Trophoblast cell (in vitro differentiated cells and primary cell): Measurements from ENCODE around the gene HOXA9.
A peak's percentile ranks its signal among the peaks of the same experiment; 100 is the strongest.

Experiments
- DNase-seq, 2 donors: peaks; one replicate each; pipeline ENCODE4 v3.0.0-alpha.2; 2016
- H2AFZ ChIP-seq: 2 replicates; pipeline ENCODE4 v1.6.1; 2013; ENCODE audit warnings: low read length, moderate library complexity, mild to moderate bottlenecking; ENCODE audit not compliant: insufficient read depth, poor library complexity
- H2AK5ac ChIP-seq: 2 replicates; pipeline ENCODE4 v1.6.1; 2013; ENCODE audit warnings: mild to moderate bottlenecking, low read length
- H2BK120ac ChIP-seq: 2 replicates; pipeline ENCODE4 v1.6.1; 2013; ENCODE audit warnings: low read length, mild to moderate bottlenecking, moderate library complexity; ENCODE audit not compliant: insufficient read depth, poor library complexity
- H2BK12ac ChIP-seq: 2 replicates; pipeline ENCODE4 v1.6.1; 2013; ENCODE audit warnings: mild to moderate bottlenecking, low read length, moderate library complexity
- H2BK5ac ChIP-seq: 2 replicates; pipeline ENCODE4 v1.6.1; 2013; ENCODE audit warnings: low read length, low read depth, moderate library complexity, mild to moderate bottlenecking; ENCODE audit not compliant: poor library complexity
- H3K14ac ChIP-seq: 2 replicates; pipeline ENCODE4 v1.6.1; 2013; ENCODE audit warnings: mild to moderate bottlenecking, low read length
- H3K18ac ChIP-seq: 2 replicates; pipeline ENCODE4 v1.6.1; 2013; ENCODE audit warnings: mild to moderate bottlenecking, low read length
- H3K23ac ChIP-seq: 2 replicates; pipeline ENCODE4 v1.6.1; 2013; ENCODE audit warnings: low read length
- H3K27ac ChIP-seq: 2 replicates; pipeline ENCODE4 v1.5.1; 2013; ENCODE audit warnings: low read depth, mild to moderate bottlenecking, inconsistent platforms, low read length, moderate library complexity
- H3K27me3 ChIP-seq: 2 replicates; pipeline ENCODE4 v1.6.1; 2013; ENCODE audit warnings: inconsistent platforms, mild to moderate bottlenecking, low read length, moderate library complexity; ENCODE audit not compliant: insufficient read depth
- H3K36me3 ChIP-seq, 2 experiments: 1 replicate in 1 of 2; 2 replicates in 1 of 2; pipeline ENCODE4 v1.6.1; 2013; ENCODE audit warnings: low read length in 2 of 2, mild to moderate bottlenecking in 2 of 2, moderate library complexity in 1 of 2; ENCODE audit not compliant: insufficient read depth in 2 of 2, control insufficient read depth in 1 of 2
- H3K4ac ChIP-seq: 2 replicates; pipeline ENCODE4 v1.6.1; 2013; ENCODE audit warnings: low read depth, mild to moderate bottlenecking, low read length, moderate library complexity
- H3K4me1 ChIP-seq, 2 experiments: 1 replicate in 1 of 2; 2 replicates in 1 of 2; pipeline ENCODE4 v1.6.1; 2013; ENCODE audit warnings: low read length in 2 of 2, mild to moderate bottlenecking in 2 of 2, moderate library complexity in 1 of 2; ENCODE audit not compliant: insufficient read depth in 2 of 2, control insufficient read depth in 1 of 2
- H3K4me2 ChIP-seq: 2 replicates; pipeline ENCODE4 v1.6.1; 2013; ENCODE audit warnings: inconsistent platforms, mild to moderate bottlenecking, low read length, moderate library complexity
- H3K4me3 ChIP-seq: 2 replicates; pipeline ENCODE4 v1.5.1; 2013; ENCODE audit warnings: mild to moderate bottlenecking, low read depth, low read length, inconsistent platforms
- H3K79me1 ChIP-seq: one replicate; pipeline ENCODE4 v1.6.1; 2013; ENCODE audit warnings: low read length
- H3K79me2 ChIP-seq: 2 replicates; pipeline ENCODE4 v1.6.1; 2013; ENCODE audit warnings: low read length, mild to moderate bottlenecking; ENCODE audit not compliant: control insufficient read depth, insufficient read depth, poor library complexity
- H3K9ac ChIP-seq: 2 replicates; pipeline ENCODE4 v1.6.1; 2013; ENCODE audit warnings: mild to moderate bottlenecking, low read length
- H3K9me3 ChIP-seq: 2 replicates; pipeline ENCODE4 v1.6.1; 2013; ENCODE audit warnings: low read depth, mild to moderate bottlenecking, control low read depth, inconsistent platforms, low read length; ENCODE audit not compliant: insufficient read depth
- H4K12ac ChIP-seq: 2 replicates; pipeline ENCODE4 v1.6.1; 2013; ENCODE audit warnings: low read depth, mild to moderate bottlenecking, low read length, moderate library complexity
- H4K8ac ChIP-seq: 2 replicates; pipeline ENCODE4 v1.6.1; 2013; ENCODE audit warnings: low read depth, mild to moderate bottlenecking, low read length, moderate library complexity
- H4K91ac ChIP-seq: one replicate; pipeline ENCODE4 v1.6.1; 2013; ENCODE audit warnings: low read depth, mild to moderate bottlenecking, low read length, moderate library complexity
- WGBS: extraction: QIAGEN DNeasy Blood & Tissue Kit; methylation state at CpG from one replicate; pipeline ENCODE4 v1.1.7; 2013; ENCODE audit warnings: missing lambda C conversion rate; ENCODE audit not compliant: insufficient read length, insufficient coverage; ENCODE audit errors: extremely low coverage; 5-methylcytosine and 5-hydroxymethylcytosine counted together

Gene HOXA9

GRCh38 chr7:27171637-27172314 is 6.4 kb upstream of the HOXA9 start:
- no peaks in the 10 kb centered on the region for H3K36me3 ChIP-seq

GRCh38 chr7:27171325-27171636 is 5.9 kb upstream of the HOXA9 start:
- no peak overlapping the region for H4K91ac ChIP-seq
- H3K4ac ChIP-seq, result no peak overlapping the region
- H3K79me1 ChIP-seq, result no peaks in the 10 kb centered on the region
- H3K14ac ChIP-seq, result no peak overlapping the region
- H2BK12ac ChIP-seq, result no peak overlapping the region
- peaks cover 6 to 20% of the 10 kb centered on the region in 2 experiments for H3K4me1 ChIP-seq
- H2AK5ac ChIP-seq, result no peak overlapping the region
- no peak overlapping the region for H3K4me3 ChIP-seq
- no peak overlapping the region for H4K12ac ChIP-seq
- no peak overlapping the region for H4K8ac ChIP-seq
- H2AFZ ChIP-seq, result no peak overlapping the region
- H3K18ac ChIP-seq, result no peak overlapping the region
- H3K36me3 ChIP-seq, result no peaks in the 10 kb centered on the region
- no peak overlapping the region for H3K4me2 ChIP-seq
- H3K9me3 ChIP-seq, result peaks cover 48% of the 10 kb centered on the region
- no peak overlapping the region for H3K23ac ChIP-seq
- H3K27me3 ChIP-seq, result peaks cover 91% of the 10 kb centered on the region
- no peak for DNase-seq
- no peak overlapping the region for H2BK5ac ChIP-seq
- no peak overlapping the region for H3K27ac ChIP-seq
- H3K9ac ChIP-seq, result no peak overlapping the region
- H2BK120ac ChIP-seq, result no peak overlapping the region
- no peaks in the 10 kb centered on the region for H3K79me2 ChIP-seq
- no CpG with 5 or more reads among the region's 8 CpGs for WGBS

More at GRCh38 chr7:27171637-27172314, 6.4 kb upstream of the HOXA9 start:
- Histone ChIP-seq H2BK12ac (no peak overlapping the region), H2BK5ac (no peak overlapping the region), H3K23ac (no peak overlapping the region), H3K27me3 (peaks cover 89% of the 10 kb centered on the region), H3K9me3 (peaks cover 46% of the 10 kb centered on the region), H3K9ac (no peak overlapping the region), H4K12ac (no peak overlapping the region), H3K4me3 (no peak overlapping the region), H3K14ac (no peak overlapping the region), H2BK120ac (no peak overlapping the region), H3K18ac (no peak overlapping the region), H2AFZ (no peak overlapping the region), H4K91ac (no peak overlapping the region), H3K4ac (no peak overlapping the region), H3K79me1 (no peaks in the 10 kb centered on the region), H3K4me2 (no peak overlapping the region), H4K8ac (no peak overlapping the region), H2AK5ac (no peak overlapping the region), H3K27ac (no peak overlapping the region), H3K4me1 (peaks cover 6 to 20% of the 10 kb centered on the region in 2 experiments), H3K79me2 (no peaks in the 10 kb centered on the region)
- WGBS, result no CpG with 5 or more reads among the region's 30 CpGs
- DNase-seq, result peak in 1 of 2 donors; percentile 34

GRCh38 chr7:27170426-27171324 is 5.3 kb upstream of the HOXA9 start:
- Histone ChIP-seq H3K27me3 (peaks cover 91% of the 10 kb centered on the region), H3K4me1 (peaks cover 6 to 20% of the 10 kb centered on the region in 2 experiments), H4K8ac (no peak overlapping the region), H2BK120ac (no peak overlapping the region), H3K4me2 (no peak overlapping the region), H3K79me1 (no peaks in the 10 kb centered on the region), H3K14ac (no peak overlapping the region), H3K79me2 (no peaks in the 10 kb centered on the region), H2AFZ (no peak overlapping the region), H3K4me3 (no peak overlapping the region), H3K18ac (no peak overlapping the region), H2BK12ac (no peak overlapping the region), H3K9me3 (peaks cover 49% of the 10 kb centered on the region), H2AK5ac (no peak overlapping the region), H3K27ac (no peak overlapping the region), H3K36me3 (no peaks in the 10 kb centered on the region), H2BK5ac (no peak overlapping the region), H3K4ac (no peak overlapping the region), H4K12ac (no peak overlapping the region), H3K23ac (no peak overlapping the region), H4K91ac (no peak overlapping the region), H3K9ac (no peak overlapping the region)
- WGBS, result no CpG with 5 or more reads among the region's 11 CpGs
- no peak for DNase-seq

DNA sequence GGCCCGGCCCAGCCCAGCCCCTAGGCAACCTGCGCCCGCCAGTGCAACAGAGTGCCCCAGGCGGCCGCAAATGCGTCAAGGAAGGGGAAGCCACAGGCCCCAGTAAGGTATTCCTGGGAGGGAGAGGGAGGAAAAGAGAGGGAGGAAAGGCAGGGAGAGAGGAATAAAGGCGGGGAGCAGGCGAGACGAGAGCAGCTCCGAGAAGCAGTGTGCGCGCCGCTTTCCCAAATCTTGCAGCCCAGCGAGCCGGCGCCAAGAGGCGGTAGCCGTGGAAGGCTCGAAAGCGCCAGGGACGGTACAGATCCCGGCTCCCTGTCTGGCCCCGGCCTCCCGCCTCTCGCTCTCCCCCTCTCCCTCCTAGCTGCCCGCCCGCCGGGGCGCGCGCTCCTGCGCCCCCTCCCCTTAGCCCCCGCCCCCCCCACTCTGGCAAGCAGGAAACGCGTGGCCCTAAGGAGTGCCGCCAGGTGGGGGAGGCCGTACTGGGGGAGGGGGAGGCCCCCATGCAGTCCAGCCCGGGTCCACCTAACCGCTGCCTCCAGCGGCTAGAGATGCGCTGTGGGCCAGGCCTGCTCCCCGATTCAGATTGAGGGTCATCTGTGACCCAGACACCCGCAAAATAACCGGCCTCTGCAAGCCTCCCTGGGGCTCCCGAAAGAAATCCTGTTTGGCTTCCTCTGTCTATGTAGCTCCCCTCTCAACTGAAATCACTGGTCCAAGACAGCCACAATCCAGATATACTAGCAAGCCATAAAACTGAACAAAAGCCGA is 4.5 kb upstream of the HOXA9 start:
- H3K36me3 ChIP-seq, result no peaks in the 10 kb centered on the region
- no peak overlapping the region for H2AK5ac ChIP-seq
- peak overlapping the region; percentile 27 for H3K4me2 ChIP-seq
- H2BK12ac ChIP-seq, result no peak overlapping the region
- H3K79me2 ChIP-seq, result no peaks in the 10 kb centered on the region
- H3K79me1 ChIP-seq, result no peaks in the 10 kb centered on the region
- H2BK120ac ChIP-seq, result no peak overlapping the region
- no peak overlapping the region for H4K12ac ChIP-seq
- no peak overlapping the region for H4K8ac ChIP-seq
- peaks cover 91% of the 10 kb centered on the region for H3K27me3 ChIP-seq
- no peak overlapping the region for H4K91ac ChIP-seq
- H3K9ac ChIP-seq, result no peak overlapping the region
- no peak overlapping the region for H3K4ac ChIP-seq
- no peak overlapping the region for H2BK5ac ChIP-seq
- H2AFZ ChIP-seq, result no peak overlapping the region
- H3K4me3 ChIP-seq, result no peak overlapping the region
- H3K23ac ChIP-seq, result no peak overlapping the region
- WGBS, result no CpG with 5 or more reads among the region's 46 CpGs
- H3K18ac ChIP-seq, result no peak overlapping the region
- H3K9me3 ChIP-seq, result peaks cover 49% of the 10 kb centered on the region
- H3K14ac ChIP-seq, result no peak overlapping the region
- H3K4me1 ChIP-seq, result peaks cover 6 to 20% of the 10 kb centered on the region in 2 experiments
- peak; percentile 43 to 70 for DNase-seq
- H3K27ac ChIP-seq, result no peak overlapping the region
